PFSK-1 (cell line): ENCODE results near the gene LRRC23.

Experiments used
- POLR2AphosphoS5 ChIP-seq: IDR thresholded peaks from 2 replicates; pipeline ENCODE4 v1.6.1; 2012; ENCODE audit warnings: low read depth, mild to moderate bottlenecking, control low read depth, low read length, moderate library complexity
- TAF1 ChIP-seq: IDR thresholded peaks from 2 replicates; pipeline ENCODE4 v1.6.1; 2012; ENCODE audit warnings: low read length, control low read depth, borderline replicate concordance; ENCODE audit not compliant: insufficient read depth

- TF ChIP-seq TAF1 (no peak), POLR2AphosphoS5 (no peak)
Observed at GRCh38 chr12:6947615-6948014, 43.0 kb downstream of the LRRC23 start.
